BJ (cell line): ENCODE results near the gene ST3GAL2. TPM values are rescaled to one million over a fixed set of nuclear protein-coding genes. Genes with fewer than 3 reads are reported as not detected.

Experiments used
- CTCF ChIA-PET: fragments of 350-600 bp; formaldehyde crosslinking; extraction: SDS; loops from one replicate; lab custom pipeline; 2021; ENCODE audit warnings: antibody characterized with exemption, inconsistent platforms; lab: Yijun Ruan, JAX
- POLR2A ChIA-PET: fragments of 300-600 bp; sonication (Branson Sonifier 250); formaldehyde crosslinking; extraction: SDS; loops from one replicate; lab custom pipeline; 2021; ENCODE audit warnings: antibody characterized with exemption; lab: Charles Lee
- DNase-seq: peaks from one replicate; pipeline ENCODE4 v3.0.0-alpha.2; 2011; ENCODE audit warnings: low read depth
- H3K27me3 ChIP-seq: 2 replicates; pipeline ENCODE4 v1.6.0; 2011; ENCODE audit warnings: low read length; ENCODE audit not compliant: control insufficient read depth, insufficient read depth
- H3K36me3 ChIP-seq: 2 replicates; pipeline ENCODE4 v1.5.1; 2011; ENCODE audit warnings: low read length; ENCODE audit not compliant: control insufficient read depth, insufficient read depth
- H3K4me3 ChIP-seq: 2 replicates; pipeline ENCODE4 v1.5.1; 2011; ENCODE audit warnings: low read depth, mild to moderate bottlenecking, control low read depth, low read length
- CTCF ChIP-seq: IDR thresholded peaks from 2 replicates; pipeline ENCODE4 v1.5.1; 2011; ENCODE audit warnings: low read depth, mild to moderate bottlenecking, control low read depth, inconsistent platforms, low read length, moderate library complexity; ENCODE audit not compliant: insufficient read depth
- polyA plus RNA-seq: library from polyadenylated mRNA; depleted of rRNA; stranded (reverse); fragments of >200 nt; gene quantifications from 2 replicates; pipeline ENCODE4 v1.2.3, GENCODE V29; 2011

The ST3GAL2 gene
- polyA plus RNA-seq, 1 experiment = 24.7 TPM

DNA sequence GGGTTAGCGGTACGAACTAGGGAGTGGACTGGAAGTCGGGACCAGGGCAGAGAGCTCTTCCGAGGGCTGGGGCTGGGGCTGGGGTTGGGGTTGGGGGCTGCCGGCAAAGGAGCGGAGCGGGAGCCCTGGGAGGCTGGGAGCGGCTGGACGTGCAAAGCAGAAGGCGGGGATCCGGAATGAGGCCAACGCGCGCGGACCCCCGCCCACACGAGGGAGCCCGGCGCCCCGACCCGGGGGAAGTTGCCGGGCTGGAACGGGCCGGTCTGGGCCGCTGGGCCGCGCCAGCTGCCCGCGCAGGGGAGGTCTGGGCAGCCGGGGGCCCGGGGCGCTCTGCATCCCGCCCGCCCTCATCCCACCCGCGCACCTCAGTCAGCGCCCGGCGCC, 323 bp downstream of the ST3GAL2 start:
- H3K27me3 ChIP-seq = no peaks in the 10 kb centered on the region
- CTCF ChIA-PET = interaction anchor here (1.0 to 2.5 kb wide), 3 partner anchors 42 to 216 kb away, joined by 3 to 9 read pairs (median 5); no protein-coding TSS in a partner anchor
- DNase-seq = no peak
- POLR2A ChIA-PET = no interaction called here
- H3K4me3 ChIP-seq = peak overlapping the region; percentile 67
- H3K36me3 ChIP-seq = peaks cover 2% of the 10 kb centered on the region; the same call in 1 of the 2 replicates
- no peak for TF ChIP-seq CTCF

- ChIA-PET CTCF (interaction anchor here (1.0 to 2.5 kb wide), 3 partner anchors 42 to 216 kb away, joined by 3 to 9 read pairs (median 5); no protein-coding TSS in a partner anchor), POLR2A (no interaction called here)
- no peak for DNase-seq
- Histone ChIP-seq H3K27me3 (no peaks in the 10 kb centered on the region), H3K36me3 (peaks cover 2% of the 10 kb centered on the region; the same call in 1 of the 2 replicates), H3K4me3 (peak overlapping the region; percentile 67)
- no peak for TF ChIP-seq CTCF
Observed at GRCh38 chr16:70437582-70438557, 1.0 kb downstream of the ST3GAL2 start.

DNA sequence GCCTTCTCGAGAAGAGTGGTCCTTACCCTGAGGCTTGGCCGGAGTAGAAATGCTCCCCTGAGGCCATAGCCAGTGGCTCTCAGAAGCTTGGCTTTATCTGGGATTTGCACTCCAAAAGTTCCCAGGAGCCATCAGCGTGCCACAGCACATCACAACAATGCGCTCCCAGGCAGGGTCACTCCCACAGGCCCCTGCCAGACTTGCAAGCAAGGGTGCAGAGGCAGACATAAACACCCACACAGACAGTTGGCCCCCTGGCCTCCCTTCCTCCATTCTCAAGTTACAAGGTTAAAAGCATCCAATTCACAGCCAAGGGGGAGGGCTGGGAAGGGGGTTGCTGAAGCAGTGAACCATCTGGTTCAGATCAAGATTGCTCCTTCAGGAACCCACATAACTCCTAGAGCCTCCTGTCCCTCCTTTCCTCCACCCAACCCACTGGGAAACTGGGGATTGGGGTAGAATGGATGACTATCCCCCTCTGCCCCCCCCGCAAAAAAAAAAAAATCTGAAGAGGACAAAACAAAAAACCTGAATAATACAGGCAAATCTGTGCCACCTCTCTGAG, 1.8 kb downstream of the ST3GAL2 start:
- POLR2A ChIA-PET = no interaction called here

GRCh38 chr16:70434484-70435260, 4.2 kb downstream of the ST3GAL2 start:
- no peak overlapping the region for H3K4me3 ChIP-seq
- peaks cover 2% of the 10 kb centered on the region; the same call in 1 of the 2 replicates for H3K36me3 ChIP-seq
- DNase-seq = no peak
- TF ChIP-seq CTCF = no peak
- ChIA-PET POLR2A (interaction anchor here (0.6 kb wide), 1 partner anchor 84 kb away, joined by 3 read pairs; no protein-coding TSS in a partner anchor), CTCF (interaction anchor here (1.1 kb wide), 1 partner anchor 12 kb away, joined by 3 read pairs; no protein-coding TSS in a partner anchor)
- H3K27me3 ChIP-seq = no peaks in the 10 kb centered on the region

More for the DNA sequence above, 1.8 kb downstream of the ST3GAL2 start:
- H3K4me3 ChIP-seq = peak overlapping the region; percentile 67
- no peak for TF ChIP-seq CTCF
- CTCF ChIA-PET = interaction anchor here (0.6 to 2.5 kb wide), 2 partner anchors 44 to 56 kb away, joined by 4 to 9 read pairs; no protein-coding TSS in a partner anchor
- peak; percentile 82 for DNase-seq
- no peaks in the 10 kb centered on the region for H3K27me3 ChIP-seq
- peaks cover 2% of the 10 kb centered on the region; the same call in 1 of the 2 replicates for H3K36me3 ChIP-seq
